Thyroid gland (tissue), 4 donors: ENCODE results near the gene ADRA2C.

Source experiments
- CTCF ChIP-seq, 6 experiments: fragments of 200-600 bp in 3 of 6; fragments of 450-650 bp in 3 of 6; sonication (generic) in 3 of 6; IDR thresholded peaks; one replicate each; pipeline ENCODE4 v1.5.1; 2016 to 2019; ENCODE audit warnings: antibody characterized with exemption in 6 of 6, mild to moderate bottlenecking in 2 of 6, inconsistent platforms in 1 of 6, moderate library complexity in 1 of 6
- POLR2A ChIP-seq, 2 donors: fragments of 450-650 bp; IDR thresholded peaks; one replicate each; pipeline ENCODE4 v1.6.1; 2017; ENCODE audit warnings: antibody characterized with exemption in 2 of 2, mild to moderate bottlenecking in 2 of 2, moderate library complexity in 1 of 2

- TF ChIP-seq POLR2A (IDR thresholded peaks at IDR 0.05) (no peak), CTCF (IDR thresholded peaks at IDR 0.05) (no peak)
Measured at GRCh38 chr4:3740256-3740655, 25.9 kb upstream of the ADRA2C start.
